GM10847 (cell line): ENCODE results near the gene GPATCH2.

Experiments
- POLR2A ChIP-seq: IDR thresholded peaks from 2 replicates; pipeline ENCODE4 v1.6.1; 2011; ENCODE audit not compliant: insufficient read length; ENCODE audit errors: extremely low read depth

Gene GPATCH2

DNA sequence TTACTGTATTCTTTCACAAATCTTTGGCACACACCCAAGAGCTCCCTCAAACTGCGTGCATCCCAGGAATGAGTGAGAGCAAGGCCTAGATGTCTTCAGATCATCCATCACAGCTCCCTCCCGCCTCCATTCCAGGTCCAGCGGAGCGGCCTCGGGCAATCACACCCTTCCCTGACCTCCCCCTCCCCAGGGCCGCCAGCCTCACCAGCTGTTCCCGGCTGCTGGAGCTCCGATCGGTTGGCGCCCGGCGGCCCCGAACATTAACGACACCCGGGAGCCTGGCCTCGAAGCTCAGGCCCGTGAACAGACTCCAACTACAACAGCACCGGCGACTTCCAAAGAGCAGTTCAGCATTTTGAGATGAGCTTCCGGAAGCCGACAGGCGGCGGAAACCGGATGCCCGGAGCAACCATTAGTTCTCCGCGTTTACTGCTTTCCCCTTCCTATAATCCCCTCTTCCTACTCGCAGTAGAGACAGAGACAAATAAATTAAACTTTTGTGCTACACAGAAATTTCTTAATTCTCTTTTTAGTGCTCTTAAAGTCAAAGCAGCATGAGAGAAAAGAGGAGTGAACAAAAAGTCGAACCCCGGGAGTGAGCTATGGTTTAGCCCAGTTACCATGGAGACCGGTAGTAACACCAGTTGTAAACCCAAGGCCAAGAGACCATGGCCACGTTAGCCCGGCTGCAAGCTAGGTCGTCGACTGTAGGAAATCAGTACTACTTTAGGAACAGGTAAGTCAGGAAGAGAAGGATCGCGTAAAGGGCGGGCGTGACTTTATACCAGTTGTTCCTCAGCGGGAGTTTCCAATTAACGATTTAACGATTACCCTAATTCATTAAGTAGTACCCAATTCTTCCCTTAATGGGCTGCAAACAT, at the start of gene GPATCH2, which contains the start of gene SPATA17:
TSS of gene GPATCH2 (minus strand) at position 380 of the 881 bp plus-strand sequence. CDS start at position 261, 119 bp downstream.
TSS of gene SPATA17 (plus strand) at position 634 of the 881 bp plus-strand sequence. CDS start at position 669, 35 bp downstream.
- TF ChIP-seq POLR2A: peak; percentile 52

DNA sequence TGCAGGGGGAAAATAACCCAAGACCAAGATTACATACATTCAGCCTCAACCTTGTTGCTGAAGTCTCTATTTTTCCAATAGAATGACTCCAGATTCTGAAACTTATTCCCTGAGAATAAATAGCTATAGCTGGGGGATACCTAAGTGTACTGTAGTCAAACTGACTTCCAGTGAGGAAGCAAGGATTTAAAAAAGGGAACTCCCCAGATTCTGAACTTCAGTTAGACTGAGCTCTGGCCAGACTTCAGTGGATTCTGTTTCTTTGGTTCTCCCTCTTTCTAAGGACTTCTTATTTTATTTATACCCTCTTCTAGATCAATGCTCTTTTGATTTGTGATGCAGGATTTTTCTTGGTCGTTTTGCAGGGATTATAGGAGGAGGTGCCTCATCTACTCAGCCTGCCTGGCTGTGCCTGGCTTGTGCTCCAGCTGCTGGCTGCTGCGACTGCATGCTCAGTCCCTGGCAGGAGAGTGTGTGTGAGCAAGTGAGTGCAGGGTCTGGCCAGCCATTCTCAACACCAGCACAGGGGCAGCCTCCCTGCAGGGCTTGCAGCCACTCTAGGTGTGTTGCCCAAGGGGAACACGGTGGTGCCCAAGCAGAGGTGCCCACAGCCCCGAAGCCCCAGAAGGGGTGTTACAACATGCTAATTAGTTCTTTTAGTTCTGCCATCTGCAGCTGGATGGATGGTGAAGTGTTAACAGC, 43.3 kb upstream of the GPATCH2 start:
- no peak for TF ChIP-seq POLR2A

DNA sequence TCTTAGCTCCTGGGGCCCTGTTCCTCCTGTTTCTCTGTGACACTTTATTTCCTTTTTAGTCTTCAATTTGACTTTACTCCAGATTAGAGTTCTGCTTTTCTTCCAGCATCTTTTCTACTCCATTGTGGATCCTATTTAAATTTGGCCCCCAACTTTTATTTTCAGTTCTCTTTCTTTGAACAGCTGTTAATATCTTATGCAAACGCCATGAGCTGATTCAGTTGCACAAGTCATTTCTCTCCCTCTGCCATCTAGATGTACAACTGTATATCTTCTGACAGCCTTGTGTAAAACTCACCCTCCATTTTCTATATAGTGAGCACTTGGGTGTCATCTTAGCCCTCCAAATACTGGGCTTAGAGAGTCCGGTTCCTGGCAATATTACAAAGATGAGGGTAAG, 42.5 kb upstream of the GPATCH2 start:
- no peak for TF ChIP-seq POLR2A

DNA sequence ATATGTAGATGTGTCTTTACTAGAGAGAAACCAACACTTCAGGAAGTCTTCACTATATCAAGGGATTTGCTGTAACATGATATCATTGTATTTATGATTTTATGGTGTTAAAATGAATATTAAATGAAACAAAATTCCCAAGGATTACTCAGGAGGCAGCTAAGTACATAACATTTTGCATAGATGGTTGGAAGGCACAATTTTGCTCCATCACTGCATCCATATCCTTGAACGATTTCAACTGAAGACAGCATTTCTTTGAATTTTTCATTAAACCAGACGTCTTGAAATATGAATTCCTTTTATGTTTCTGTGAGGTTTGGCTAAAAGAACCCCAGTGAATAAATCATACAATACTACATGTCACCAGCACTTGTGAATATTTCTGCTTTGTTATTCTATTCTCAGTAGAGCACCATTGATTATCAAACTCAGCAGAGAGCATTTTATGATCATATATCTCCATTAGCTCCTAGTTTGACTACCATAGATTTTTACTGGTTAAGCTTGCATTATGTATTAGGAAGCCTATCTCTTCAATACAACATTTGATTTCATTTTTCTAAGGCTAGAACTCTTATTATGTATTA, 37.6 kb upstream of the GPATCH2 start:
- TF ChIP-seq POLR2A: no peak

DNA sequence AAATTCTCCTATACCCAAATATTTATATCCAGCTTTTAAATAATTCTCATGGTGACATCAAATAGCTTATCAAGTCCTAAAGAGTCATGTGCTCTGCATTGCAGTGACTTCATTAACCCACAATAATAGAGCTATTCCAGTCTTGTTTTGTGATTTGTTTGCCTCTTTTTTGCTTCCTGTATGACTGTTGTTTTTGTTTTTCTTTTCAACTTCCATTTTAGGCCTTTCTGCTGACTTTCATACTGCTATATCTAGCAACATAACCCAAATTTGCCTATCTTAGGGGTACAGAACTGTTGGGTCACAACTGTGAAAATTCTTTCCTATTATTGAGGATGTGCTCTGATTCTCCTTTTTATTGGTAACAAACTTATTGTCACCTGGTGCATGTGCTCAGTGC, 30.5 kb upstream of the GPATCH2 start:
- no peak for TF ChIP-seq POLR2A

DNA sequence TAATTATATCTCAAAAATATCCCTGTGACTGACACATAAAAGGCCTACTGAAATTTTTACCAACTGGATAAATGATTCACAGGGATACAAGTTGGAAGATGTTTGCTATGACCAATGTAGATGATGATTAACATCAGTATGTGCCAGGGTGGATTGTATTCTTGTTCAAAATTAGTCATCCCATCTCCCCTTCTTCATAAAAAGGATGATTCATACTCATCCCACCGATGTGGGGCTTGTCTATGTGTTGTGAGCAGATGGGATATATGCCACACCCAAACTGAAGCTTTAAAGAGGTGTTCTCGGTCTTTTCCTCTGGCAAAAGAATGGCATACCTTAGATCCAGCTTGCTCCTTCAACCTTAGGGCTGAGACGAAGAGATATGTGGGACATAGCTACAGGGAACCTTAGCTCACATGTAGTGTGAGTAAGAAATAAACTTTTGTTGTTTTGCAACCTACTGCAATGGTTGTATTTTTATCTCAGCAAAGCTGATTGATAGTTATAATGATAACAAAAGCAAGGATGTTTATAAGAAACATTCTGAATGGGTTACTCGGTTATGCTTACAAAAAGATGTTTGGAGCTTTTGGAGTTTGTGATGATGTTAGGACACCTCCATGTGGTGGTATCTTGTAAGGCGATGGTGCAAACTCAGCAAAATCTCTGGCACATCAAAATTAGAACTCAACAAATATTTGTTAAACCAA, 29.6 kb upstream of the GPATCH2 start:
- no peak for TF ChIP-seq POLR2A

DNA sequence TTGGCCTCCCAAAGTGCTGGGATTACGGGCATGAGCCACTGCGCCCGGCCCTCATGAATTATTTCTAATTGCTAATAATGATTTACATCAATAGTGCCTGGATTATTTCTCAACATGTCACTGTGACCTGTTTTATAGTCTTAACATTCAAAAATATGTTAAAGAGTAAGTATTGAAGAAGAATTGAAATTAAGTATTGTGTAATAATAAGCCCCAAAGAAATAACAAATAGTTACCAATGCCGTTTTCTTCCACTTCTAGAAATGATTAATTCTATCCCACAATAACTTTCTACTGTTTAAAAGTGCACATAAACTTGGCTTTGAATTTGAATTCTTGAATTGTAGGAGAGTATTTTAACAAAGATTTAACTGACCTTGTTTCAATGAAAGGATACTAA, 19.8 kb upstream of the GPATCH2 start:
- TF ChIP-seq POLR2A: no peak

DNA sequence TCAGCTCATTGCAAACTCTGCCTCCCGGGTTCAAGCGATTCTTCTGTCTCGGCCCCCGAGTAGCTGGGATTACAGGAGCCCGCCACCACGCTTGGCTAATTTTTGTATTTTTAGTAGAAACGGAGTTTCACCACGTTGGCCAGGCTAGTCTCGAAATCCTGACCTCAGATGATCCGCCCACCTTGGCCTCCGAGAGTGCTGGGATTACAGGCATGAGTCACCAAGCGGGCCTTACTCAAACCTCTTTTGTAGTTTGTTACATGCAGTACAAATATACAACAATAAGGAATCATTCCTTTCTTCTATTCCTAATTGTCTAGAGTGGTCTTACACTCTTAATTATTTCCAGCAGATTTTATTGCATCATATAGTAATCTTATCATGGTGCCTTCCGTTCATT, 16.9 kb upstream of the GPATCH2 start:
- no peak for TF ChIP-seq POLR2A

DNA sequence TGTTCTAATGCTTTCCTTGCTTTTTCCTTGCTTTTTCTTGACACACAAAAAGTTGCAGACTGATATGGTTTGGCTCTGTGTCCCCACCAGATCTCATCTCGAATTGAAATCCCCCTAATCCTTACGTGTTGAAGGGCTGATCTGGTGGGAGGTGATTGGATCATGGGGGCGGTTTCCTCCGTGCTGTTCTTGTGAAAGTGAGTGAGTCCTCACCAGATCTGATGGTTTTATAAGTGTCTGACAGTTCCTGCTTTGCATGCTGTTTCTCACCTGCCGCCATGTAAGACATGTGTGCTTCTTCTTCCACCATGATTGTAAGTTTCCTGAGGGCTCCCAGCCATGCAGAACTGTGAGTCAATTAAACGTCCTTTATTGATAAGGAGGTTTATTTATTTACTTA, 11.6 kb upstream of the GPATCH2 start:
- no peak for TF ChIP-seq POLR2A

DNA sequence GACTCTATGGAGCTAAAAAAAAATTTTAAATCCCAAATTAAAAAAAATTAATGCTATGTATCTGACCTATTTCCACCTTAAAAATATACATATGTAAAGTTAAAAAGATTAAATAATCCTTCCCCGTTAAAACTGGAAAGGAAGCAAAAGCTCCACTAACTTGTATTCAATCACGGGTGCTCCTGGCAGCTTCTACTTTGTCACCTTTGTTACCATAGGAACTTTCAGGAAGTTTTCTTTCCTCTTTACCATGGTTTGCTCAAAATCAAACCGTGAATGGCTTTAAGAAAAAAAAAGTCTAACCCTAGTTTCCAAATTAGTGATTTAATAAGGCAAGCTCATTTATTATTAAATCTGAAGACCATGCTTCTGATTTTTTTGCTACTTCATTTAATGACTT, 3.5 kb downstream of the GPATCH2 start:
- TF ChIP-seq POLR2A: no peak

DNA sequence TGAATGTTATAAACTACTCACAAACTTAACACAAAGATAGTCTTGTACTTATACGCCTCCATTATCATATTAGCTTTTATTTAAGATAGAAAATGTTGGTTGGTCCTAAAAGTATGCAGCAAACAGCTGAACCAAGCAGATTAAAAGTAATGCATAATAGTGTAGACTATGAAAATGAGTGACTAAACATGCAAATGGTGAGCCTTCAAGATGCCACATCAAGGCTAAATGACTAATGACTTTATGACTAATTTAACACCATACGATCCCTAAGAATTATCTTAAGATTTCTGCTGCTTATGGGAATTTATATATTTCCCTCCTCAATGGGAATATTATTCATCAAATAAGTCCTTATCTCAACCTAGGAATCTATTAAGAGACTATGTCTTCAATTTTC, 4.6 kb downstream of the GPATCH2 start:
- no peak for TF ChIP-seq POLR2A

DNA sequence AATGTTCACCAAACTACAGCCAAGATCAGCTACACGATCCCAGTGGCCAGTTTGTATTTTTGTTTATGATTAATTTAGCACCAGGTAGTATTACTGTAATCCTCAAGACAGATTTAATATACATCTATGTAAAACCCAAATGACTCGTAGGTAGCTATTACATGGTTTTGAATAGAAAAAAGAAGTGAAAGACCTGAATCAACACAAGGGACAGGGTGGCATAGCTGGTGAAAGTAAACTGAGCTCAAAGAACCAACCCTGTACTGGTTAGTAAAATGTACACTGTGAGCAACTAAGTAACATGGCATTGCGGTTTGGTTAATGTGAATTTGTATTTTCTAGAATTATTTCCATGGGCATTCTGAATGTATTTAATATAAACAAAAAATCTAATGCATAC, 8.8 kb downstream of the GPATCH2 start:
- TF ChIP-seq POLR2A: no peak

DNA sequence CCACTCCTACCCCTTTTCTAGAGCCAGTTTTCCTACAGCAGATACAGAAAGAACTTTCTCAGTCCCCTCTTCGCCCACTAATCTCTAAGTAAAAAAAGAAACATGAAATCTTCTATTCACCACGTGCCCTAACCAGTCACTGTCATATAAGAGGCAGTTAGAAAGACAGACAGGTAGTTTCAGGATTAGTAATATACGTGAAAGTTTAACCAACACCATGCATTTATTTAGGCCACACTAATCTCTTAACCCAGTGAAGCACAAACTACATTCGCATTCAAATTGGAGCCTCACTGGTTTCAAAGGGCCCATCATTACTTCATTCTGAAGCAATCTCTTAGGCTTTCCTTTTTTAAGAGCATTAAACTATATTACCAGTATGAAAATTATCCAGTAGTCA, 10.1 kb downstream of the GPATCH2 start:
- TF ChIP-seq POLR2A: no peak

DNA sequence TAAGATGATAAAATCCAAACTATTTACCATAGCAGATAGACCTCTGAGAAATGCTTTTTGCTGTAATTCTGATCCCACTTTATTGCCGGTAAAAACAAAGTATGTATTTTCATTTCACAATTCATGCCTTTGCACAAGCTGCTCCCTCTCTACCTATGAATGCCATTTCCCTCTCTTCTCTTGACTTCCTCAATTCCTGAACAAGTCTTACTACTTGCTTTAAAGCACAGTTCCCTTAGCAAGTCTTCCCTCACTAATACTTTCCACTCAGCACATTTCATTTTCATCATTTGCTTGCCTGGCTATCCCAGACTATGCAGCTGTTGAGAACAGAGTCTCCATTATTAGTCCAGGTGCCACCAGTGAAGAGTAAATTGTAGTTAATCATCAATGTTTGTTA, 13.8 kb downstream of the GPATCH2 start:
- no peak for TF ChIP-seq POLR2A

DNA sequence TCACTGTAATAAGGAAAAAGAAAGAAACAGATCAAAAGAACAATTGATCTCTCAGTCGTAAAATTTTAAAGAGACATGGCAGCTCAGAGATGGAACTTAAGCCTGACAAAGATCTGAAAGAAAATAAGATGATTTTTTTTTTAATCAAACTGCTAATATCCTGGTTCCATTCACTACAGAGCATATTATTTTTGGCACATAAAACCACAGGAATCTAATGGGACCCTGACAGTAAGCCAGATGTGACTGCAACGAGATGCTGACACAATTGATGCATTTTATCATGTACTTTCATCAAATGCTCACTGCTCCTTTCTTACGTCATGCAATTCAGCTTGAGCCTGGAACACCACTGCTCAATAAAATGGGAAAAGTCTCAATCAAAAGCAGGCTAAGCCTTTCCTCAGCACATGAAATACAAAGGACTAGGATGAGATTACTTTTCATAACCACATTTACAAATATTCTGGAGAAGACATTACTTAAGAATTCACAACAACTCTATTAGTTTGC, 16.6 kb downstream of the GPATCH2 start:
- no peak for TF ChIP-seq POLR2A
